PC-9 (cell line): ENCODE measurements around the gene FBXO33.

Experiments used
- EZH2 ChIP-seq: fragments of 200-600 bp; sonication (generic); IDR thresholded peaks from 2 replicates; pipeline ENCODE4 v1.8.0; 2017; ENCODE audit warnings: antibody characterized with exemption, low read depth
- TF ChIP-seq, protein P1 (sequence below): fragments of 200-600 bp; sonication (generic); conservative IDR thresholded peaks from 2 replicates; pipeline ENCODE4 v1.6.1; 2017; ENCODE audit warnings: mixed run types, antibody characterized with exemption, mild to moderate bottlenecking, moderate library complexity

DNA sequence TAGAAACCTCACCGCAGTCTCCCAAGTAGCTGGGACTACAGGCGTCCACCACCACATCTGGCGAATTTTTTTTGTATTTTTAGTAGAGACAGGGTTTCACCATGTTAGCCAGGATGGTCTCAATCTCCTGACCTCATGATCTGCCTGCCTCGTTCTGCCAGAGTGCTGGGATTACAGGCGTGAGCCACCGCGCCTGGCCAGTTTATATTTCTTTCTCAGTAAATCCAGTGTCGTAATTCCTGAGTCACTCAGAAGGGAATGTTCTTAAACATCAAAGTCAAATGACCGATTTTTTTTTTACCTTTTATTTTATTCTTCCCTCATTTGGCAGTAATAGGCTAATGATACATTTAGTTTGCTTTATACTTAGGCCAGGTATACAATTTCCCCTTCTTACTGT, 80.5 kb downstream of the FBXO33 start:
- TF ChIP-seq, protein P1, sequence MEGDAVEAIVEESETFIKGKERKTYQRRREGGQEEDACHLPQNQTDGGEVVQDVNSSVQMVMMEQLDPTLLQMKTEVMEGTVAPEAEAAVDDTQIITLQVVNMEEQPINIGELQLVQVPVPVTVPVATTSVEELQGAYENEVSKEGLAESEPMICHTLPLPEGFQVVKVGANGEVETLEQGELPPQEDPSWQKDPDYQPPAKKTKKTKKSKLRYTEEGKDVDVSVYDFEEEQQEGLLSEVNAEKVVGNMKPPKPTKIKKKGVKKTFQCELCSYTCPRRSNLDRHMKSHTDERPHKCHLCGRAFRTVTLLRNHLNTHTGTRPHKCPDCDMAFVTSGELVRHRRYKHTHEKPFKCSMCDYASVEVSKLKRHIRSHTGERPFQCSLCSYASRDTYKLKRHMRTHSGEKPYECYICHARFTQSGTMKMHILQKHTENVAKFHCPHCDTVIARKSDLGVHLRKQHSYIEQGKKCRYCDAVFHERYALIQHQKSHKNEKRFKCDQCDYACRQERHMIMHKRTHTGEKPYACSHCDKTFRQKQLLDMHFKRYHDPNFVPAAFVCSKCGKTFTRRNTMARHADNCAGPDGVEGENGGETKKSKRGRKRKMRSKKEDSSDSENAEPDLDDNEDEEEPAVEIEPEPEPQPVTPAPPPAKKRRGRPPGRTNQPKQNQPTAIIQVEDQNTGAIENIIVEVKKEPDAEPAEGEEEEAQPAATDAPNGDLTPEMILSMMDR: no peak
- TF ChIP-seq EZH2: no peak
